Measurements from ENCODE around the gene KCNIP1. TPM values are rescaled to one million over a fixed set of nuclear protein-coding genes. Genes with fewer than 3 reads are reported as not detected.

Gene KCNIP1
- total RNA-seq, 1 donor from 2014 or later: not detected

GRCh38 chr5:170612256-170612678 is 108.4 kb downstream of the KCNIP1 start:
- no peaks in the 10 kb centered on the region for H3K36me3 Mint-ChIP-seq (ENCODE audit: low read depth)
- no peak for DNase-seq (ENCODE audit: low spot score)
- intact Hi-C loops (cut with micrococcal nuclease): no loop called here
- no peak overlapping the region for H3K4me3 Mint-ChIP-seq
- H3K27ac Mint-ChIP-seq: no peak overlapping the region
- H3K4me1 Mint-ChIP-seq (ENCODE audit: low read depth): no peaks in the 10 kb centered on the region
- no peaks in the 10 kb centered on the region for H3K9me3 Mint-ChIP-seq
- peaks cover 8% of the 10 kb centered on the region for H3K27me3 Mint-ChIP-seq (ENCODE audit: insufficient read depth)

GRCh38 chr5:170614065-170614490 is 110.3 kb downstream of the KCNIP1 start:
- H3K4me1 Mint-ChIP-seq (ENCODE audit: low read depth): peaks cover 6% of the 10 kb centered on the region
- H3K4me3 Mint-ChIP-seq: no peak overlapping the region
- no peaks in the 10 kb centered on the region for H3K9me3 Mint-ChIP-seq
- H3K36me3 Mint-ChIP-seq (ENCODE audit: low read depth): no peaks in the 10 kb centered on the region
- intact Hi-C loops (cut with micrococcal nuclease): no loop called here
- peaks cover 12% of the 10 kb centered on the region for H3K27me3 Mint-ChIP-seq (ENCODE audit: insufficient read depth)
- DNase-seq (ENCODE audit: low spot score): no peak
- H3K27ac Mint-ChIP-seq: no peak overlapping the region

GRCh38 chr5:170614720-170615119 is 110.9 kb downstream of the KCNIP1 start:
- H3K9me3 Mint-ChIP-seq: no peaks in the 10 kb centered on the region
- no peaks in the 10 kb centered on the region for H3K36me3 Mint-ChIP-seq (ENCODE audit: low read depth)
- peaks cover 6% of the 10 kb centered on the region for H3K4me1 Mint-ChIP-seq (ENCODE audit: low read depth)
- H3K27ac Mint-ChIP-seq: no peak overlapping the region
- intact Hi-C loops (cut with micrococcal nuclease): no loop called here
- H3K4me3 Mint-ChIP-seq: no peak overlapping the region
- no peak for DNase-seq (ENCODE audit: low spot score)
- peaks cover 13% of the 10 kb centered on the region for H3K27me3 Mint-ChIP-seq (ENCODE audit: insufficient read depth)

- Mint-ChIP-seq H3K4me1 (ENCODE audit: low read depth) (peaks cover 6% of the 10 kb centered on the region), H3K36me3 (ENCODE audit: low read depth) (no peaks in the 10 kb centered on the region), H3K4me3 (no peak overlapping the region), H3K9me3 (no peaks in the 10 kb centered on the region), H3K27ac (no peak overlapping the region), H3K27me3 (ENCODE audit: insufficient read depth) (peaks cover 6% of the 10 kb centered on the region)
- intact Hi-C loops (cut with micrococcal nuclease): no loop called here
- no peak for DNase-seq (ENCODE audit: low spot score)
Measured at GRCh38 chr5:170617533-170618490, 114.0 kb downstream of the KCNIP1 start.

- no peak overlapping the region for H3K4me3 Mint-ChIP-seq
- H3K9me3 Mint-ChIP-seq: no peaks in the 10 kb centered on the region
- intact Hi-C loops (cut with micrococcal nuclease): loop anchor here (5.0 kb wide), 1 partner anchor 393 kb away; no protein-coding TSS in a partner anchor
- H3K4me1 Mint-ChIP-seq (ENCODE audit: low read depth): peaks cover 6% of the 10 kb centered on the region
- H3K27me3 Mint-ChIP-seq (ENCODE audit: insufficient read depth): peaks cover 5% of the 10 kb centered on the region
- DNase-seq (ENCODE audit: low spot score): no peak
- H3K27ac Mint-ChIP-seq: no peak overlapping the region
- H3K36me3 Mint-ChIP-seq (ENCODE audit: low read depth): no peaks in the 10 kb centered on the region
Measured at GRCh38 chr5:170619869-170620268, 116.0 kb downstream of the KCNIP1 start.

- Mint-ChIP-seq H3K27me3 (ENCODE audit: insufficient read depth) (peaks cover 5% of the 10 kb centered on the region), H3K36me3 (ENCODE audit: low read depth) (no peaks in the 10 kb centered on the region), H3K9me3 (no peaks in the 10 kb centered on the region), H3K4me3 (no peak overlapping the region), H3K4me1 (ENCODE audit: low read depth) (peaks cover 2% of the 10 kb centered on the region), H3K27ac (no peak overlapping the region)
- intact Hi-C loops (cut with micrococcal nuclease): loop anchor here (1.0 to 5.0 kb wide), 3 partner anchors 19 to 396 kb away; no protein-coding TSS in a partner anchor
- no peak for DNase-seq (ENCODE audit: low spot score)
Measured at GRCh38 chr5:170622933-170623332, 119.1 kb downstream of the KCNIP1 start.

- no peaks in the 10 kb centered on the region for H3K4me1 Mint-ChIP-seq (ENCODE audit: low read depth)
- H3K27me3 Mint-ChIP-seq (ENCODE audit: insufficient read depth): peaks cover 2% of the 10 kb centered on the region
- no peak for DNase-seq (ENCODE audit: low spot score)
Measured at GRCh38 chr5:170623576-170624181, 119.9 kb downstream of the KCNIP1 start.

GRCh38 chr5:170625221-170626165 is 121.7 kb downstream of the KCNIP1 start:
- intact Hi-C loops (cut with micrococcal nuclease): no loop called here
- Mint-ChIP-seq H3K9me3 (no peaks in the 10 kb centered on the region), H3K36me3 (ENCODE audit: low read depth) (no peaks in the 10 kb centered on the region), H3K4me3 (no peak overlapping the region), H3K4me1 (ENCODE audit: low read depth) (no peaks in the 10 kb centered on the region), H3K27me3 (ENCODE audit: insufficient read depth) (no peaks in the 10 kb centered on the region), H3K27ac (no peak overlapping the region)
- DNase-seq (ENCODE audit: low spot score): no peak

More at GRCh38 chr5:170623576-170624181, 119.9 kb downstream of the KCNIP1 start:
- Mint-ChIP-seq H3K36me3 (ENCODE audit: low read depth) (no peaks in the 10 kb centered on the region), H3K4me3 (no peak overlapping the region), H3K27ac (no peak overlapping the region), H3K9me3 (no peaks in the 10 kb centered on the region)
- intact Hi-C loops (cut with micrococcal nuclease): loop anchor here (1.0 to 5.0 kb wide), 3 partner anchors 19 to 396 kb away; no protein-coding TSS in a partner anchor

- Mint-ChIP-seq H3K27ac (no peak overlapping the region), H3K9me3 (no peaks in the 10 kb centered on the region), H3K27me3 (ENCODE audit: insufficient read depth) (peaks cover 2% of the 10 kb centered on the region), H3K36me3 (ENCODE audit: low read depth) (no peaks in the 10 kb centered on the region), H3K4me3 (no peak overlapping the region), H3K4me1 (ENCODE audit: low read depth) (no peaks in the 10 kb centered on the region)
- intact Hi-C loops (cut with micrococcal nuclease): no loop called here
- DNase-seq (ENCODE audit: low spot score): no peak
Measured at GRCh38 chr5:170626507-170627150, 122.8 kb downstream of the KCNIP1 start.

GRCh38 chr5:170627271-170627670 is 123.5 kb downstream of the KCNIP1 start:
- H3K36me3 Mint-ChIP-seq (ENCODE audit: low read depth): no peaks in the 10 kb centered on the region
- H3K4me1 Mint-ChIP-seq (ENCODE audit: low read depth): no peaks in the 10 kb centered on the region
- peaks cover 2% of the 10 kb centered on the region for H3K27me3 Mint-ChIP-seq (ENCODE audit: insufficient read depth)
- no peak overlapping the region for H3K27ac Mint-ChIP-seq
- intact Hi-C loops (cut with micrococcal nuclease): no loop called here
- H3K9me3 Mint-ChIP-seq: no peaks in the 10 kb centered on the region
- DNase-seq (ENCODE audit: low spot score): no peak
- H3K4me3 Mint-ChIP-seq: no peak overlapping the region

- H3K9me3 Mint-ChIP-seq: no peaks in the 10 kb centered on the region
- no peak overlapping the region for H3K27ac Mint-ChIP-seq
- intact Hi-C loops (cut with micrococcal nuclease): no loop called here
- peaks cover 3% of the 10 kb centered on the region for H3K27me3 Mint-ChIP-seq (ENCODE audit: insufficient read depth)
- DNase-seq (ENCODE audit: low spot score): no peak
- peaks cover 3% of the 10 kb centered on the region for H3K4me1 Mint-ChIP-seq (ENCODE audit: low read depth)
- no peak overlapping the region for H3K4me3 Mint-ChIP-seq
- no peaks in the 10 kb centered on the region for H3K36me3 Mint-ChIP-seq (ENCODE audit: low read depth)
Measured at GRCh38 chr5:170628028-170628427, 124.2 kb downstream of the KCNIP1 start.
